ENCODE results near the gene ASH1L.
"Not testable (repeated sequence)": the region's sequence is repeated elsewhere in the genome, so short reads cannot be mapped to it uniquely, and the experiment has no call there.

GRCh38 chr1:155291006-155291405 is 271.6 kb downstream of the ASH1L start:
- not testable (repeated sequence) for TF ChIP-seq EZH2 (IDR thresholded peaks at IDR 0.05); CTCF (IDR thresholded peaks at IDR 0.05 in 2 of 3, conservative IDR thresholded peaks at IDR 0.05 in 1 of 3; ENCODE audit: borderline replicate concordance in 1 of 3, insufficient read depth in 1 of 3, low read depth in 2 of 3, low read length in 2 of 3); ATF3 (IDR thresholded peaks at IDR 0.05); SP1 (IDR thresholded peaks at IDR 0.05; ENCODE audit: low read depth); ZNF274 (IDR thresholded peaks at IDR 0.05; ENCODE audit: low read depth, low read length); RAD21 (IDR thresholded peaks at IDR 0.05; ENCODE audit: low read depth); CBX3 (IDR thresholded peaks at IDR 0.05; ENCODE audit: low read depth); SRF (IDR thresholded peaks at IDR 0.05; ENCODE audit: low read depth); MAX (IDR thresholded peaks at IDR 0.05); ZBTB33 (IDR thresholded peaks at IDR 0.05; ENCODE audit: extremely low read depth, insufficient replicate concordance, low read length); ZFX (IDR thresholded peaks at IDR 0.05); YY1 (IDR thresholded peaks at IDR 0.05; ENCODE audit: extremely low read depth, insufficient replicate concordance, low read depth, low read length); POLR2A (IDR thresholded peaks at IDR 0.05; ENCODE audit: borderline replicate concordance, extremely low read depth, insufficient read depth, insufficient read length); REST (IDR thresholded peaks at IDR 0.05; ENCODE audit: low read depth)

Measured in HCT116 (cell line).